H54 (cell line): ENCODE results near the gene CLEC4F.

ENCODE experiments used
- DNase-seq: peaks from one replicate; pipeline ENCODE4 v3.0.0; 2011; ENCODE audit warnings: low spot score, mixed read lengths; ENCODE audit not compliant: insufficient read length
- FAIRE-seq: peaks from 3 replicates; lab custom pipeline; 2011; peaks lifted over from hg19 to GRCh38; lab: Jason Lieb, UNC
- POLR2A ChIP-seq: IDR thresholded peaks from 2 replicates; pipeline ENCODE4 v1.6.1; 2011; ENCODE audit warnings: low read depth, mild to moderate bottlenecking, low read length

Gene CLEC4F, protein sequence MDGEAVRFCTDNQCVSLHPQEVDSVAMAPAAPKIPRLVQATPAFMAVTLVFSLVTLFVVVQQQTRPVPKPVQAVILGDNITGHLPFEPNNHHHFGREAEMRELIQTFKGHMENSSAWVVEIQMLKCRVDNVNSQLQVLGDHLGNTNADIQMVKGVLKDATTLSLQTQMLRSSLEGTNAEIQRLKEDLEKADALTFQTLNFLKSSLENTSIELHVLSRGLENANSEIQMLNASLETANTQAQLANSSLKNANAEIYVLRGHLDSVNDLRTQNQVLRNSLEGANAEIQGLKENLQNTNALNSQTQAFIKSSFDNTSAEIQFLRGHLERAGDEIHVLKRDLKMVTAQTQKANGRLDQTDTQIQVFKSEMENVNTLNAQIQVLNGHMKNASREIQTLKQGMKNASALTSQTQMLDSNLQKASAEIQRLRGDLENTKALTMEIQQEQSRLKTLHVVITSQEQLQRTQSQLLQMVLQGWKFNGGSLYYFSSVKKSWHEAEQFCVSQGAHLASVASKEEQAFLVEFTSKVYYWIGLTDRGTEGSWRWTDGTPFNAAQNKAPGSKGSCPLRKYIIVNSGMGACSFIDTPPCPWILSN

DNA sequence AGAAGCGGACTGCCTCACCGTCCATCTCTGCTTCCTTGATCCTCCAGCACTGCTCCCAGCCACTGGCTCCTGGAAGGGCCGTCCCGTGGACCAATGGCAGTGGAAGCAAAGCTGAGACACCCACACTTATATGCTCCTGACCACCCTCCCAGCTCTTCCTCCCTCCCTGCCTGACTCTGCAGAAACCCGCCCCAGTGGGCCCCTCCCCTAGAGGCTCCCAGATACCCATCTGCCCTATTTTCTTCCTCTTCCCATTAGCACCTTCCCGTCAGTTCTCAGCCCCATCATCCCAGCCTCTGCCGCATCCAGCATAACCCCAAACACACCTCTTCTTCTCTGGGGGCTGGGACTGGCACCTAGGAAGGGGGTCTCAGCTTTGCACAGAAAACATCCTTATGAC, at the start of gene CLEC4F:
Gene CLEC4F (minus strand): TSS at position 101 of the 400 bp plus-strand sequence. CDS start 76 bp downstream, at position 25.
- no peak for FAIRE-seq
- TF ChIP-seq POLR2A: no peak
- no peak for DNase-seq

DNA sequence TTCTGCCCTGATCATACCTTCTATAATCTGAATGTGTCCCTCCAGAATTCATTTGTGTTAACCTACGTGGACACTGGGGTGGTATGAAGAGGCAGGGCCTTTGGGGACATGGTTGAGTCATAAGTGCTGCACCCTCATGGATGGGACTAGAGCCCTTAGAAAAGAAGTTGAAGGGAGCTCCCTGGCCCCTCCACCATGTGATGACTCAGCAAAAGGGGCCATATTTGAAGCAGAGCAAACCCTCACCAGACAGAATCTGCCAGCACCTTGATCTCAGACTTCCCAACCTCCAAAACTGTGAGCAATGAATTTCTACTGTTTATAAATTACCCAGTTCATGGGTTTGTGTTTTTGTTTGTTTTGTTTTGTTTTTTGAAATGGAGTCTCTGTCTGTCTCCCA, 48.6 kb upstream of the CLEC4F start:
- FAIRE-seq: no peak

DNA sequence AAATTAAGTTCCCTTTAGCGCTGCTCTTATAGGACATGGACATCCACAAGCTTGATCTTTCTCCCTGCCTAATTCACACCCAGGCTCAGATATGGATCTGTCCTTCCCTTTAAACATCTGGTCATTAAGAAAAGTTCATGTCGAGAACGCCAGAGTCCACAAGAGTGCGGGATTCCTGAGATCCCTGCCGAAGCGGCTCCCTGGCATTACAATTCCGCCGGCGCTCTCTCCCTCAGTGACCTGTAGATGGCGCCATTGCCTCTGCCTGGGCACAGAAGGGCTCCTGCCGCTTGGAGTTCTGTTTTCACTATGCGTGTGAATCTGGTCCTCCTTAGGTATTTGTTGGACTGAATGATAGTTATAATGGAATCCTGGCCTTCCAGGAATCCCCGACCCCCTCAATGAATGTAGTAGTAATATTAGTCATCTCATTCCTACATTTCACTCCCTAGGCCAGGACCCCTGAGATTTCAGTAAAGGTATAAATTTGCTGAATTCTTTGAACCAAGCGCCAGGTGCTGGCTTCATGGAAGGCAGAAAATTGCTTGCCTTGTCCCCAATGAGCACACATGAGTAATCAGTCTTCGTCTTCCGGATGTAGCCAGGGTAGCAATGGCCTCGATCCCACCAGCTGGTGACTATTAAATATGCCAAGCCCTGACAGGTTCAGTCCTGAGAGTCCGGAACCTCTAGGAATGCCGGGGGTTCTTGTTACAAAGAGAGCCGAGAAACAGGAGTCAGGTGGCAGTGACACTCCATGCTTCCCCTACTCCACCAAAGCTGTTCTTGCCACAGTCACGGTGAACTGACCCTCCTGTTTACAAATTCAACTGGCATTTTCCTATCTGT, 41.6 kb upstream of the CLEC4F start:
- TF ChIP-seq POLR2A: no peak
- peak; percentile 64 for FAIRE-seq
- DNase-seq: peak; percentile 75

More for the DNA sequence above, 48.6 kb upstream of the CLEC4F start:
- DNase-seq: no peak
- no peak for TF ChIP-seq POLR2A

DNA sequence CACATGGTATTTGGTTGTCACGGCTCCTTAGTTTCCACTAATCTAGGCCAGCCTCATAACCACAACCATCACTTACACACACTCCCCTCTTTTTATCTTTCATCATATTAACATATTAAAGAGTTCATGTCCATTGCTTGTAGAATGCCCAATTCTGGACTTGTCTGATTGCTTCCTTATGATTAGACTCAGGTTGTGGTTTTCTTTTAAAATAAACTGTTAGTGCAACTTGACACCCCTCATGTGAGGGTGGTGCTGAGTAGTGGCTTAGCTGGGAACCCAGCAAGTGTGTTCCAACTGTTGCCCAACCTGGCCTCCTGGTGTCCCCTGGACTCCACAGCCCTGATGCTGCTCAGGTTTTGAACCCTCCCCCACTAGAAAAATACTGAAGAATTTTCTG, 35.3 kb upstream of the CLEC4F start:
- DNase-seq (no peak), FAIRE-seq (no peak)
- no peak for TF ChIP-seq POLR2A

DNA sequence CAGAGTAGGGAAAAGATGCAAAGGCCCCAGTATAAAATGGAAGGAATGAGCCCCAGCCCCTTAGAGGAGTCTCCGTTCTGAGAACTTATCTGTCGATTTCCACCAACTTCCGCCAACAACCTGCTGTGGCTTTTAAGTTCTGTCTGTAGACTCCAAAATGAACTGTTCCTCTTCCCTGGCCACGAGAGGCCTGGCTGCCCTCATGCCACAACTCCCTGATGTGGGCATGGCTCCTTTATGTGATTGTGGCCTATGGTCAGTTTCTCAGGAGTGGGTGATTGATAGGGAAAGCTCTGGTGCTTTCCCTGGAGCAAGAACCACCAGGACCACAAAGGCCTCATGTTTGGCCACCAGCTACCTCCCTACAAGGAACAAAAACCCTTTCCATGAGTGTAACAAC, 34.0 kb upstream of the CLEC4F start:
- FAIRE-seq: no peak
- DNase-seq: no peak
- TF ChIP-seq POLR2A: no peak

DNA sequence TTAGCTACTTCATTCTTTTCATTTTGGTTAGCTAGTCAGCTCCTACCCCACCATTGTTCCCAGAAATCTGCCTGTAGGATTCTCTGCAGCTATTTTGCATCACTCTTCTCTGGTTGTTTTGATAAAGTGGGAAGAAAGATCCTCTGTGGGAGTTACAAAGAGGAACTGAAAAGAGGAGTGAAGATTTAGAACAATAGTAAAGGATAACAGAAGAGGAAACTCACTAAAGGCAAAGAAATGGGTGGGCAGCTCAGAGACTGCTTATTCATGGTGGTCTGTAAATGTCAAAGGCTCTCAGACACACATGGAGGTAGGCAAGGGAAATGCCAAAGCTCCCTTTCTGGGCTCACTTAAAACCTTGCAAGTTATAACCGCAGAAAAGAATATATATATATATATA, 32.4 kb upstream of the CLEC4F start:
- TF ChIP-seq POLR2A: no peak
- FAIRE-seq (no peak), DNase-seq (no peak)

DNA sequence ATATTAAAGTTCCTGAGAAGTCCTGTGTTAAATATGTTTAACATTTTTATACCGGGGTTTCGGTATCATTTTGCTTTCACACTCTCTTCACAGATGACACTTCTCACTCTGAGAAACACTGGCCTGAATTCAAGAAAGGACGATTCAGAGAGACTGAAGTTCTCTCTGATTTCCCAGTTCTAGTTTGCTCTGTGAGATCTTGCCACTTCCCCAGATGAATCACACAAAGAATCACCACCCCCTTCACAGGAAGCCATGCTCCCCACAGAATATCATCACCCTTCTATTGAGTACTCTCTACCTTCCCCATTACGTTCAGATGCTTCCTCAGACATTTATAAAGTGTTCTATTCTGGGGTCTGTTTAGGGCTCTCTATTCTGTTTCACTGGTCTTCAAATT, 31.3 kb upstream of the CLEC4F start:
- no peak for TF ChIP-seq POLR2A
- DNase-seq: peak; percentile 25
- FAIRE-seq: peak; percentile 90

DNA sequence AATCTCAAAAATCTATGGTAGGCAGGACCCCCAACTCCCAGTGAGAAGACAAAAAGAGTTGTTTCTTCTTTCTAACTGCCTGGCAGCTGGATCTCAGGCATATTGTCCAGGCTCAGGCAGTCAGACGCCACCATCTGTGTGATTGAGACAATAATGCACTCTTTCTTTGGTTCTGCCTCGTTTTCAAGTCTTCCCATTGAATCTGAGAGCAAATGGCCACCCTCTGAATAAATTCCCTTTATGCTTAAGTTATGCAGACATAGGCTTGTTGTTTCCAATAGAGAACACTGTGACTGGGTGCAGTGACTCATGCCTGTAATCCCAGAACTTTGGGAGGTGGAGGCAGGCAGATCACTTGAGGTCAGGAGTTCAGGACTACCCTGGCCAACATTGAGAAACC, 30.5 kb upstream of the CLEC4F start:
- FAIRE-seq (peak; percentile 53), DNase-seq (no peak)
- no peak for TF ChIP-seq POLR2A

DNA sequence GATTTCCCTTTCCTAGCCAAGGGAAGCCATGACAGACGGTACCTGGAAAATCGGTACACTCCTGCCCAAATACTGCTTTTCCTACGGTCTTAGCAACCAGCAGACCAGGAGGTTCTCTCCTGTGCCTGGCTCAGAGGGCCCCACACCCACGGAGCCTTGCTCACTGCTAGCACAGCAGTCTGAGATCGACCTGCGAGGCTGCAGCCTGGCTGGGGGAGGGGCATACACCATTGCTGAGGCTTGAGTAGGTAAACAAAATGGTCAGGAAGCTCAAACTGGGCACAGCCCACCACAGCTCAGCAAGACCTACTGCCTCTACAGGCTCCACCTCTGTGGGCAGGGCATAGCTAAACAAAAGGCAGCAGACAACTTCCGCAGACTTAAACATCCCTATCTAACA, 22.0 kb upstream of the CLEC4F start:
- TF ChIP-seq POLR2A: no peak
- no peak for DNase-seq
- FAIRE-seq: no peak

DNA sequence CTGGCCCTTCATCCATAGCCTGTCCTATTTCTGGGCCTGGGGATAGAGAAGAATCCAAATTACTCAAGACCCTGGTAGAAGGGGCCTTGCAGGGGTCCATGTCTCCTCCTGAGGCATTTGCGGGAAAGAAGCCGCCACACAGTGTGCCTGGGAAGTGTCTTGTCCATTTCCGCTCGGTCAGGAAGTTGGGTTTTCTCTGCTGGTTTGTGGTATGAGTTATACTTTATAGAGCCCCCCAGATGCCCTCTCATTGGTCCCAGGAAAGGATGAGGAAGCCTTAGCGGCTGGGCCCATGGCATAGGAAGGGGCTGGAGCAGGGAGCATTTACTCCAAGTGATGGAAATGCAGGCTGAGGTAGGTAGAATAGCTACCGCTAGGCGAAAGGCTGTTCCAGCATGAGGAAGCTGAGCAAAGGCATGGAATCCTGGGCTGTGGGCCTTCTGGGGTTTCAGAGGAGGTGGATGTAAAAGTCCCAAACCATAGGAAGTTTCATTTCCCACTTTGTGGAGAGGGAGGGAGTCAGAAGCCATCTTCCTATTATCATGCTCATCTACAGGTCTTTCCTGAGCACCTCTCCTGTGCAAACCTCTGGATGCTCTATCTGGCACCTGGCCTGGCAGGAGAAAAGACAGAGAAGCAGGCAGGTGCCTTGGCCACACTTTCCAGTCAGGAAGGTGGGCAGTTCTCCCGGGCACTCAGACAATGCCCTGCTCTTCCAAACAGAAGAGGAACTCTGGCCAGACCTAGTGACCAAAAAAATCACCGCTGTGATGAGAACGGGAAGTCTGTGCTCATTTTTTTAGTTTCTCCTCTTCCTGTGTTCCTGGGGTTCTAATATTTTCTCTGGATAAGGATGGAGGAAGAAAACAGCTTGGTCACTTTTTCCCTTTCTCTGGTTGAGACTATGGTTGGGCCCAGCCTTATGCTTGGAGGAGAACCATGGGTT, 17.9 kb upstream of the CLEC4F start:
- DNase-seq (no peak), FAIRE-seq (no peak)
- TF ChIP-seq POLR2A: no peak

DNA sequence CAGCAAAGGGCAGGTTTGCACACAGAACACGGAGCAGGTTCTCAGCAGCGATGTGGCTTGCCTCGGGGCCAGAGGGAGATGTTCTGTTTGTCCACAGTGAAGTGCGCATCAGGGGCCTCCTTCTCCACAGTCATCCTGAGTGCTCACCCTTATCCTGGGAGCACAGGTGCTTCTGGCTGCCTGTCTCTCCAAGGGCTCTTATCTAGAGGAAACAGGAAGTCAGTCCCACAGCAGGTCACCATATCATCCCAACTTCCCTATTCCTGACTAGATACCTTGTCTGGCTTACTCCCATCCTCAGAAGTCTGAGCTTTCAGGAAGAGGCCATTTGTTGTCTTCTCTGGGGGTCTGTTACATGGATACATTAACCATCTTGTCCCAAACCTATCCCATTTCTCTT, 15.2 kb upstream of the CLEC4F start, which contains the start of gene CD207:
Gene CD207 (minus strand): TSS at position 174 of the 400 bp plus-strand sequence. CDS start 40 bp downstream, at position 134.
- no peak for FAIRE-seq
- TF ChIP-seq POLR2A: no peak
- DNase-seq: no peak

DNA sequence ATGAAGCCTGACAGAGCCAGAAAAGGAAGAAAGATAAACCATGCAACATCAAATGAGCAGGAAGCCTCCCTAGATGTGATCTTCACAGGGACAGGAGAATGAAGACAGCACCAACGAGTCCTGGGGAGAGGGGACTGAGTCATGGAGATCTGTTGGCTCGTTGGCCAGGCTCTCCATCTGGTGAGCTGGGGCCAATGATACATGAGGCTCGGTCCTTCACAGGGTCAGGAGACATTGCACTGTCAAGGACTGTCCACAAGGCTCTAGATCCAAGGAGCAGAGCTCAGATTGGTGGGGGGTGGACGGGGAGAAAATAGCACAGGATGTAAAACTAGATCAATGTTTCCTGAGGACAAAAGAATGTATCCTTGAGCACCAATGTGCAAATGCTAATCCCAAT, 14.5 kb upstream of the CLEC4F start:
- TF ChIP-seq POLR2A: no peak
- DNase-seq (no peak), FAIRE-seq (no peak)

DNA sequence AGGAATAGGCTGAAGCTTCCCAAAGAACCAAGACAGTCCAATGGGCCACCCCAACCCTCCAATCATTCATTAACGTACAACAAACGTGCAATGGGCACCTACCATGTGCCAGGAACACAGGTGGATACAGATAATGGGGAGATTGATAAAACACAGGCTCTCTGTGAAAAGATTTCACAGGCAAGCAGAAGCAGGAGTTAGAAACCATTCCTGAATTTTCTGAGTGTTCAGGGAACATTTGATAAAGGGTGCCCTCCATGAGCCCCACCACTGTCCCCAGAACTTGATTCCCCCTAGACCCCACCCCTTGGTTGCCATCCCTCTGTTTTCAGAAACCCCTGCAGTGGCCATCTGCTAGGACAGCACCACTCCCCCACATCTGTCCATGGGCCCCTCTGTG, 13.7 kb upstream of the CLEC4F start:
- no peak for TF ChIP-seq POLR2A
- FAIRE-seq: no peak
- DNase-seq: no peak
